Stimulated activated CD4-positive, alpha-beta T cell treated with anti-CD3 and anti-CD28 coated beads, Interleukin-4, amount 100 ng/mL, for 4 hours (primary cell): ENCODE results near the gene NBEA.

Experiments used
- DNase-seq, 2 experiments: peaks; one replicate each; pipeline ENCODE4 v3.0.0-alpha.2; 2020

NBEA gene

DNA sequence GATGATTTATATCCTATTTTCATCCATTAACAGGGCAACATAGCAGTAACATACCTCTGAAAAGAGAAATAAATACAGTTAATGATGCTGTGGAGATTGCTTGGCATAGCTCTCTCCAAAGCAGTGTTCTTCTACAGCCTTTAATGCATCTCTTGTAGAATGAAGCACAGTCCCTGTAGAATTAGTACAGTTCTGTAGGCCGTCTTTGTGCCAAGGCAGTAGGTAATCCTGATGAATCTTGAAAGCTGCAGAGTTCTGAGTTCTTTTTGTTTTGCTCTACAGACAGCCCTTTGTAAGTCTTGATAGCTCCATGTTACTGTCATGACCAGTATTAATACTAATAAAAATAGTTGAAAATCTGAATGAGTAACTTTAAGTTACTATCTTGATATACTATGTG is 350.3 kb downstream of the NBEA start:
- DNase-seq: no peak

DNA sequence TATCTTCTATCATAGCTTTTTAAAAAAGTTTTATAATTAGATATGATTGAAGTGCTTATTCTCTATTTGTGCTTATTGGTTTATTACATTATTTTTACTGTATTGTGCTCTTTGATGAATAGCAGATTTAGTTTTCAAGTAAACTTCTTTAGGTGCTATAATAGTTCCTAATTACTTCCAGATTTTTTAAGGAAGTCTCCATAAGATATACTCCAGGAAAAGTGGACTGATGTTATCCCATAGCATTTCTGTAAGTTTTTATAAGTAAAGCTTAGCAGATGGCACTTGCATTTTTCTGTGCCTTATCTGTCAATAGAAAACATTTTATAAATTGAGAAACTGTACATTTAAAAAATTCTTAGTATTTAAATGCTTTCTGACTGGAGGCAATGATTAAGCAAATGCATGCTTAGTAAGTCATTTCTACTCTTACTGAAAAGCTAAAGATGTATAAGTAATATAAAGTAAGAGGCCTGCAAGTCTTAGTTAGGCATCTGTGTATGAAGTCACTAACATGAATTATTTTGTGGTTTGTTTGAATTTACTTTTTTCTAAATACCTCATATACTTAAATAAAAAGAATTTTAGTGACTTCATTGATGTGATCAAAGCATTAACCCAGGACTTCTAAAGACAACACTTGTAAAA is 351.6 kb downstream of the NBEA start:
- no peak for DNase-seq

DNA sequence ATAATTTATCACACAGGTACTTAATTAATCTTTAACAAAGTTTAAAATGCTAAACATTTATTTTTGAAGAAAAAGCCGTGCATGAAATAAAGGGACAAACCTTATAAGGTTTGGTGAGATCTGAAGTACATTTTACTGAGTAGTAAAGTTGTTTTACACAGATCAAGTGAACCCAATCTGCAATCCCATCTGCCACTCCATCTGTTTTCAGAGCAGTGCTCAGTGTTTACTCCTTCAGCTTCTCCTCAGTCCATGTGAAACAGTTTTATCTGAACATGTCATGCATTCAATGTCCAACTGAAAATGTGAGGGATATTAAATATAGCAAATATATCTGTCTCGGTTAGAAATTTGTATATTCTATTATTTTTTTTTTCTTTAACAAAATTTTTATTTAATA is 367.6 kb downstream of the NBEA start:
- DNase-seq: no peak

DNA sequence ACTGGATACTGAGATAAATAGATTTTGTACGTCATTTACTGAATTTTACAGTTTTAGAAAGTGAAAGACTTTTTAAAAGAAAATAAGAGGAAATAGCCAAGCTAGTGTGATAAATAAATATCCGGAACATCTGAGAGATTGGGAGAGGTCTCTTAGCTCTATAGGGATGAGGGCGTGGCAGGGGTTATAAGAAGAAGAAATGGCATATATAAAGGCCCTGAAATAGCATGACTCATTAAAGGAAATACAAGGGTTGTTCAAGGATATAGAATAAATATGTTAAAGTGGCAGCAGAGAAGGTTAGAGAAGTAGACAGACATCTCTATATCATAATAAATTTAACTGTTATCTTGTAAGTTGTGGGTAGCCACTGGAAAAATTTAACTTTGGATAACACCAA is 390.1 kb downstream of the NBEA start:
- DNase-seq: no peak

DNA sequence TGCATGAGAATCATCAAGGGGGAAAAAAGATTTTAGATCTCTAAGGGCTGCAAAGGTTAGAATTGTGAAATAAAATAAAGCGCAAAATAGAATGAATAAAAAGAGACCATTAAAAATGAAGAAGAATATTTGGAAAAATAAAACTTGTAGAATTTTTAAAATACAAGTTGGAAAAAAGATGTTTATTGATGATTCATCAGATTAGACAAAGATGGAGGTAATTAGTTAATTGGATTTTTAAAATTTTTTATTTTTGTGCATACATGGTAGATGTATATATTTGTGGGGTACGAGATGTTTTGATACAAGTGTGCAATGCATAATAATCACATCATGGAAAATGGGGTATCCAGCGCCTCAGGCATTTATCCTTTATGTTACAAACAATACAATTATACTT is 391.1 kb downstream of the NBEA start:
- DNase-seq: no peak

DNA sequence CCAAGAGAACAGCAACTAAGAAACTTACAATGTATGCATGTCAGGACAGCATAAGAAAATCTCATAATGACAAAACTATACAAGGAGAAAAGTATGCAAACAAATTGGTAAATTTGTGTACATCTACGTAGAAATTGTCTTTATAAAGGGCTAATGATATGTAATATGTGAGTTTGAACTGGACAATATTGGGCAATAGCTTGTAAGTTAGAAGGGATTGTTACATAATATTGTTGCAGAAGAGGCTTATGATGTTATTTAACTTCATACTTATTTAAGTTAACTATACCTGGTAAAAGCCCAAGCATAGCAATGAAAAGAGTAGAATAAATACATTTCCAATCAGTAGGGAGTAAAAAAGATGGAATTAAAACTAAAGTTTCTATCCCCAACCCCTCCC is 400.4 kb downstream of the NBEA start:
- DNase-seq: no peak

DNA sequence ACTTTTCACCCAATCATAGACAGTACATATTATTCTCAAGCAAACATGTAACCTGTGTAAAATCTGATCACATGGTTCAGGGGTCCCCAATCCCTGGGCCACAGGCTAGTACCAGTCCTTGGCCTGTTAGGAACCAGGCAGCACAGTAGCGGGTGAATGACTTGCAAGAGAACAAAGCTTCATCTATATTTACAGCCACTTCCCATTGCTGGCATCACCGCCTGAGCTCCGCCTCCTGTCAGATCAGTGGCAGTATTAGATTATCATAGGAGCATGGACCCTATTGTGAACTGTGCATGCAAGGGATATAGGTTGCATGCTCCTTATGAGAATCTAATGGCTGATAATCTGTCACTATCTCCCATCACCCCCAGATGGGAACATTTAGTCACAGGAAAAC is 401.3 kb downstream of the NBEA start:
- no peak for DNase-seq

DNA sequence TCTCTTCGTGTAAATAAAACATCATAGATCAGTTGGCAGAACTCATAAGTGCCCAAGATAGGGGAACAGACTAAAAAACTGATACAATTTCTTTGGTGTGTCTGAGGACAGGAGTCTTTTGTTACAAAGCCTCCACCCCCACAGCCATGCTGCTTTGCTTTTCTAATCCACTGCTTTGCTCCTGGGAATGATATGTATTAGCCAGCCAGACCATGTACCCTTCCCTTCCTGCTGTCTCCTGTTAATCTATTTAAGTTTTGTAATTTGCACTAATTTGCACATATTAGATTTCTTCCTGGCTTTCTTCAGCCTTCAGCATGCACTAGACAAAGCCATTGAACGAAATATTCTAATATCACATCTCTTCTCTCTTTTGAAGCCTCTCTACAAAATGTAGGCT is 403.9 kb downstream of the NBEA start:
- no peak for DNase-seq

DNA sequence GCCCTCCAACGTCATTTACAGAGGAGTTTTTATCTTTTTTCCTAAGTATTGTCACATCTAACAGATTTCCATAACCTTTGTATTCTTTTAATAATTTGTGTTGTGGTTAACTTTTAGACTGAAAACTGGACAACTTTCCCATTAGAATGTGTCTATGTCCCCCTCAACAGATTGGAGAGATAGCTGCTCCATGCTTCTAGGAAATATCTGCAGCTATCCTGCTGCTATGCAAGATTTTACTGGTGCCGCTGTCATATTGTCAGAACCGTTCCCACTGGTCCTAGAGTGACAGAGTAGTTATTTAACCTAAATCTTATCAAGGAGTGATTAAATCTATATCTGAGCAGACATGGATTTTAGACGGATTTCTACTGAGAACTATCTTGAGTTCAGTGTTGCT is 404.4 kb downstream of the NBEA start:
- DNase-seq: no peak

DNA sequence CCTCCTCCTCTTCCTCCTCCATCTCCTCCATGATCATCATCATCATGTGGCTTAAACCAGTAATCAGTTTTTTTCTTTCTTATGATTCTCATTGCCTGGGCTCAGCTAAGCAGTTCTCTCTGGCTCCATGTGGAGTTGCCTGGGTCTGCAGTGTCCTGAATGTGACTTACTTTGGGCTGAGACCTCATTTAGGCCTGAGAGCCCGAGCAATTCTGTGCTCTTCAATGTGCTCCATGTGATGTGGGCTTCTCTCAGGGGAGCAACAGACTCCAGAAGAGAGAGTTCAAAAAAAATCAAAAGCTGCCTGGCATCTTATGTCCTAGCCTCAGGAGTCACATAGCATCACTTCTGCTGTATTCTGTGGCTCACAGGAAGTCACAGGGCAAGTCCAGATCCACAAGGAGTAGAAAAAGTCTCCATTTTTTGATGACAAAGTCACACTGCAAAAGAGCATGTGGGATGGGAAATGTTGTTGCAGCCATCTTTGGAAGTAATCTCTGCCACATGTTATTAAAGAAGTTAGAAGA is 405.7 kb downstream of the NBEA start:
- no peak for DNase-seq

DNA sequence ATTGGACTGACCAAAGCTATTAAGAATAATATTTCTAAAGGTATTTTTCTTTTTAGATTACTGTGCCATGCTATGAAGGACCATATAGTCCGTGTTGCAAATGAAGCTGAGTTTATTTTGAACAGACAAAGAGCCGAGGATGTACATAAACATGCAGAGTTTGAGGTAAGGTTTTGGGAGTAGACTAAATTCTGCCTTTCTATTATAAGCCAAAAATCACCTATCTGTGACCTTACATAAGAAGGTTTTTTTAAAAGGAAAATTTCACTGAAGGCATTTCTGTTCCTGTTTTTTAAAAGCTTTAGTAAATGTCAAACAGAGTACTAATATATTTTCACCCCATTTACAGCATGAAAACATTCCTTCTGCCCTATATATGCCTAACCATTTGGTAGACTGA is 407.0 kb downstream of the NBEA start:
- DNase-seq: no peak

DNA sequence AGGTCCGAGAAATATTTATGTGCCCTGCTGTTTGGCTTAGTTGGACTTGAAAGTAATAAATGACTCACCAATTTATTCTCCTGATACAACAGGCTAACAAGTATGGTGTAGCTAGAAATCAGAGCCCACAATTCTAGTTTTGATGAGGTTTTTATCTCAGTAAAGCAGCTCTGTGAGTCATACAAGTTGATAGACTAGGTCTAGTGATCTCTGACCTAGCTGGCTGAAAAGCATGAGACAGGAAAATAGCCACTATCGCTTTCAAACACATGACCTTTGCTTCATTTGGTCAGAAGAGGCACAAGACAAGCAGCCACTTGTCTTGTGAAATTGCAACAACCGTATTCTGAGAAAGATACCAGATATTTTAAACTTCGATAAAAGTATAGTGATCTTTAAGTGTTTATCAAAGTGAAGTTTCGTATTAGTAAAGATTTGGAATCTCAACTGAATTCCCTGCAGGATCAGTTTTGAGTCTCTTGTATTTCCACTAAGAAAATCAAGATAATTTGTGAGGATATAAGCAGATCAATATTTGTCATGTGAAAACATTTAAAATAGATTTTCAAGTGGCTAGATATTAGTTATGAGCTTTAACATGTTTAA is 407.7 kb downstream of the NBEA start:
- no peak for DNase-seq

DNA sequence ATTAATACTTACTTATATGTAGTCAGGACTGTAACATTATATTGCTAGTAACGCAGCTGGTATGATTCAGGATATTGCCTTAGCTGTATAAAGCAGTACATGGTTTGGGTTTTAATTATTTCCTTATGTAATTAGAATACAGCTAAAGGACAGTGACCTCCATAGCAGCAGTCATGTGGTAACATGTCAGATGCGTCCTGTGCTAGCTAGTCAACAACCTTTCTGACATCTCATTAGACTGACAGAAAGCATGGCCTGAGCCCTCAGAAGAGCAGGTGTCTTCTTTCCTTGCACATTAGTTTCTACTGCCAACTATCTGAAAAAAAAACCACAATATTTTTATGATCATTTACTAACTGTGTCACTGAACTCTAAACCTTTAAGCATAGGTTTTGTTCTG is 412.2 kb downstream of the NBEA start:
- DNase-seq: no peak

DNA sequence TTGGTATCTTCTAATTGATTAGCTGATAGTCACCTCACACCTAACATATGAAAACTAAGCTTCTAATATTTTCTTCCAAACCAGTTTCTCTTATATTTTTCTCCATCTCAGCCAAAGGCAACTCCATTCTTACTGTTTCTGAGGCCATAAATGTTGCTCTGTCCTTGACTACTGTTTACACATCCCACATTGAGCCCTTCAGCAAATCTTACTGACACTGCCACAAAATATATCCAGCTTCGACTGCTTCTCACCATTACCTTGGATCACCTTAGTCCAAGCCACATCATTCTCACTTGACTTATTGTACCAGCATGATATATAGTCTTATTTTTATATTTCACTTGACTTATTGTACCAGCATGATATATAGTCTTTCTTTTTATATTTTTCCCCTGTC is 412.8 kb downstream of the NBEA start:
- DNase-seq: no peak

DNA sequence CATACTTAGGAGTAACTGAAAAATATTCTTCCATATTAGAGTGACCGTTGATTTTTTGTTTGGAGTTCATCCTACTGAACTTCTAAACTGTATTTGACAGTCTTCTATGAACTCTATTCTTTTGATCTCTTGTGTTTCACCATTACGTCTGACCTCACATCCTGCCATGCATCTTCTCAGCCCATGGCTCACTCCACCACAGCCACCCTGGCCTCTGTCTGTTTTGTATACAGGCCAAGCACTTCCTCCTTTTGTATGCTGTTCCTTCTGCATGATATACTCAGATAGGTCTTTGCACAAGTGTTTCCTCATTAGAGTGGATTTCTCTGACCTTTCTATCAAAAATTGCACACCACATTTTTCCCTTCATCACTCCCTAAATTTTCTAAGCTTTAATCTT is 414.5 kb downstream of the NBEA start:
- DNase-seq: no peak

DNA sequence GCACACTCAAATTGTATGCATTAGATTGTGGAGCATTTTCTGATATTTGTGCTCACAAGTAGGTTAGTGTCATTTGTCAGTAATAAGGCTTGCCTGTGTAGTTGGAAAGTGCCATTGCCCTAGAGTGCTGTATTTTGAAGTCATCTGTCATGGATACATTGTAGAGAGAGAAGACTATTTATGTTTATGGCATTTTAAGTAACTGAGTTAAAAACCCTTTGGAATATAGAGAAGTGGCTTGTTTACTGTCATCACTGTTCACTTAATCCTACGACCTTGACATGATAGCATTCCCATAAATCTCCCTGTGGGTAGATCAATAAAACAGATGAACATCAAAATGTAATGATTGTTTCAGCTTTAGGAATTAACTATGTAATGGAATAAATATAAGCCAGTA is 423.8 kb downstream of the NBEA start:
- DNase-seq: no peak

DNA sequence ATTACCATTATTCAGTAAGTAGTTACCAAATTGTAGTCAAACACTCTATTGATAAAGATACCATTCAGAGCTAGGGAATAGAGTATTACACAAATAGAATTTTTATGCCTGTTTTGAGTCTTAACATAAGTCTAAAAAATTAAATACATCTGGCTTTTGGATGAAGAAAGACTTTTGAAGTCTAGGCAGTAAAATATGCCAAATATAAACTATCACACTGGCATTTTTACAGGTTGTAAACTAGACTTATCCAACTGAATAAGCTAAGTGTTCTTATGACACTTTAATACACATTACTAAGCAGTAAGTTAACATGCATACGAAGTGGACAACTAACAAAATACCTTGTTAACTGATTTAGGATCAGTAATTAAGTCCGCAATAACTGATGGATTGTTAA is 425.5 kb downstream of the NBEA start:
- DNase-seq: no peak

DNA sequence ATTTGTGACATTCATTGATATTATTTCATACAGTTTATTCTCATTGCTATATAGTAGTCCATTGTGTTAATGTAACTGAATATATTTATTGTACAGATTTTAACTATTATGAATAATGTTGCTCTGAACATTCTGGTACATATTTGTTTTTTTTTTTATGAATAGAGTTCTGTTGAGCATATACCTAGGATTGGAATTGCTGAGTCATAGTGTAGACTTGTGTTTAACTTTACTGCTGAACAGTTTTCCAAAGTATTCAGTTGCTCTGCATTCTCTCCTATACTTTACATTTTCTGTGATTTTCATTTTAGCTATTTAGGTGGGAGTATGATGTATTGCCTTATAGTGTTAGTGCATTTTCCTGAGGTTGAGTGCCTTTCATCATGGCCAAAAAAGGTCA is 436.9 kb downstream of the NBEA start:
- DNase-seq: no peak

DNA sequence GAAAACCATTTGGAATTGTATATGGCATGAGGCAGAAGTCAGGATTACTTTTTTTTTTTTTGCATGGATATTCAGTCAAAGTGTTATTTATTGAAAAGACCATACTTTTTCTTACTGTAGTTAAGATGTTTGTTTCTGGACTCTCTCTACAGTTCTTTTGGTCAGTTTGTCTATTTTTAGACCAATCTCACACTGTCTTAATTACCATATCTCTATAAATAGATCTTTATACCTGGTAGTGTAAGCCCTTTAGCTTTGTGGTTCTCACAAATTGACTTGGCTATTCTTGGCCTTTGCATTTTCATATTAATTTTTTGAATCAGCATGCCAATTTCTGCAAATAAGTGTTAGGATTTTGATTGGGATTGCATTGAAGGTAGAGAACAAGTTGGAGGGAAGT is 437.6 kb downstream of the NBEA start:
- DNase-seq: no peak

DNA sequence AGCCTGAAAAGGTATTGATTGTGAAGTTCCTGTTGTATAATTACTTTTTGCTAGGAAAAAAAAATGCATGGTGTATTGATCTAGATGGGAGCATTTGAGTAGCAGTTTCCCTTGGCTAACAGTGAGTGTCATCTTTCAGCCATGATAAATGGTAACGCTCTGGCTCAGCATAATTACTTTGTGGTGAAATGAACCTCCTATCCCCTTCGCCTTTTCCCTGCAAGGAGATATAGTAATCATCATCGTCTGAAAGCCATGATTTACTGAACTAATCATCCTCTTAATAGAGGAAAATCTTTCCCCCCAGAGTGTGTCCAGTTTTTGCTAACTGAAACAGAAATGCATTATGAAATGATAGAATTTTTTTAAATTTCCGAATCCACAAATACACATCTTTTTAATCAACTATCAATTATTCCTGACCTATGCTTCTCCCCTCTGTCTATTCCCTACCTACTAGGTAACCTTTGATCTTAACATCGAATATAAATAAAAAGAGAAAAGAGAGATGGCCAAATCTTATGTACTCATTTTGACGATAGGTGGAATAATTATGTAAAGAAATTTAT is 445.7 kb downstream of the NBEA start:
- DNase-seq: no peak

DNA sequence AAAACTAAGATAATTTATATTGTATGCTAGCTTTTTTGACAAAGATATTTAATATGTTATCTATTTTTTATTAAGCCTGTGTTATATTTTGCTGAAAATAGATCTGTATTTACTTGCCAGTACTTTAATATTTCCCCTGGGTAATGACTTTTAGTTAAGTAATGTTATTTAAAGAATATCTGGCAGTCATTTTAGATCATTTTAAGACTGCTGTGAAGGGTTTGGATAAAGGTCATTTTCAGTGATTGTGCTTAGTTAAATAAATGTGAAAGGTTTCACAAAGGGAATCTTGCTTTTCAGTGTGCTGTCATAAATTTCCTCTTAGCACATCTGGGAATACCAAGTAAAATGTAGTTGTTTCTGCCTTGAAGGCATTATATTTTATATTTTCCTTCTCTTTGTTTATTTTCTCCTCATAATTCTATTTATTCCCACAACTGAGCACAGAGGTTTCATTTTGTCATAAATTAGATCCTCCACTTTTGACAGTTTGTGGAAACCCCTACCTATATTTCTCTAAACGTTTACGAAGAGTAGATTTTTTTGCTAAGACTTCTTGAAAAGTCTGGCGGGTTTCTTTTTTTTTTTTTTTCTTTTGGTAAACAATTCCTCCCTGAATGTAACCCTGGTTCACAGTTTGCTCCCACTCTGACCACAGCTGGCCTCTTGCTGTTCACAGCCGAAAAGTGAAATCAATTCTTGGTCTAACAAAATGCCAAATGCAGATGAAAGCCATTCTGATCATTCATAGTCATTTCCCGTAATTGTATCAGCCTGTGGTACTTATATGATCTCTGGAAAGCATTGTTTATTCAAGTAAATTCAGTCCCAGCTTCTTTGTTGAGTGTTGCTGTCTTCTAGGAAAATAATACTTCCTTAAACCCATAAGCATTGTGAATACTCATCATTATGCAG is 446.6 kb downstream of the NBEA start:
- no peak for DNase-seq

DNA sequence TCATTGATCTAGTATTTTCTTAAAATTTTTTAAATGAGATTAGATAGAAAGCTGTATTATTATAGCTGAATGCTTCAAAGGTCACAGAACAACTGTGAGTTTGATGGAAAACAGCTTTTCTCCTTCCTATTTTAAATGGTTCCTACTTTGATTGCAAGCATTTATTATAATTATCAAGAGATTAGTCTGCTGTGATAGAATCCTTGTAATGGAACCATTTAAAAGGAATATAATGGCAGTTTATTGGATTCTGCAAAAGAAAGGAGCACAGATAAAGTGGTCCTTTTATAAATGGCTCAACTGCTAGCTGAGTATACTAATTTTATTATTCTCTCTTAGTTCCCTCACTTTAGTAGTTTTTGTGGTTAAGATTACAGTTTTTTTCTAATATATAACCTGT is 447.5 kb downstream of the NBEA start:
- no peak for DNase-seq

DNA sequence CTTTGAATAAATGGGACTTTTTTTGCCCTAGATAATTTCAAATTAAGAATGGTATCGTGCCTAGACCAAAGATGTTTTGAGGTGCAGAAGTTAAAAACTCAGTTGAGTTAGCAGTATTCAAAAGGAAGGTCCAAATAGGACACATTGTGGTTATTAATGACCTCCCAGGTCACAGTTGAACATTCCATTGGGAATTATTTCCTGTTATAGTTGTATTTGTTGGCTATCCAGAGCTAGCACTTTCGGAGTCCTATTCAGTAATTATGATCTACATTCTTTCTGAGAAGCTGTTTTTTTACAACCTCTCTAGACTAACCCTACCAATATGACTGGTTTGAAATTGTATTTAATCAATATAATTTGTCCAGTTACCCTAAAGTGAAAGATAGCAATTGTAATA is 450.7 kb downstream of the NBEA start:
- no peak for DNase-seq

DNA sequence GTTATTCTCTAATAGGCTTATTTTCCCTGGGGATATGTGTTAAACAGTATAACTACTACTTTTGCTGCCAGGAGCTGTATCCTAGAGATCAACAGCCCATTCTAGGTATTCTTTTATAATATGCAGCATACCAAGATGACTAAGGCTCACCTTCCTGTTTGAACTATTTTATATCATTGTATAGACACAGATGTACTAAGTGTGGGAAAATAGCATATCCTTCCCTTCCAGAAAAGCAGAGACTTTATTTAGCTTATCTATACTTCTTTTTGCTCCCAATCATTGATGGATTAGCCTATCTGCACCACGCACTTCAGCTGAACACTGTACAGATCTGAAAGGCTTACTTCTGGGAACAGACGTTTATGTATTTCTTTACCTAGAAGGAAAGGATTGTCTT is 451.8 kb downstream of the NBEA start:
- no peak for DNase-seq
